SK-N-SH (cell line): ENCODE data around the gene ZNF892. TPM values are rescaled to one million over a fixed set of nuclear protein-coding genes. Genes with fewer than 3 reads are reported as not detected.
A peak's percentile ranks its signal among the peaks of the same experiment; 100 is the strongest.
"Not testable (repeated sequence)": the region's sequence is repeated elsewhere in the genome, so short reads cannot be mapped to it uniquely, and the experiment has no call there.

Source experiments
- CTCF ChIA-PET: fragments of 300-600, 350-600 bp; formaldehyde crosslinking; extraction: SDS; loops from one replicate; lab custom pipeline; 2021; lab: Yijun Ruan, JAX
- POLR2A ChIA-PET: fragments of 350-600 bp; sonication (Branson Sonifier 250); formaldehyde crosslinking; extraction: SDS; loops from one replicate; lab custom pipeline; 2020; ENCODE audit warnings: antibody characterized with exemption, inconsistent platforms; lab: Yijun Ruan, JAX
- DNase-seq: peaks from one replicate; pipeline ENCODE4 v3.0.0; 2012
- H2AFZ ChIP-seq: fragments of 200-600 bp; sonication (generic); 2 replicates; pipeline ENCODE4 v1.8.1; 2016; ENCODE audit warnings: antibody characterized with exemption, mild to moderate bottlenecking, low read depth
- H3F3A ChIP-seq: fragments of 200-600 bp; sonication (generic); replicated peaks from 2 replicates; pipeline ENCODE3; 2016; ENCODE audit warnings: antibody characterized with exemption, mild to moderate bottlenecking; ENCODE audit not compliant: insufficient read depth
- H3K27ac ChIP-seq, 2 experiments: fragments of 200-500 bp in 1 of 2; fragments of 200-600 bp in 1 of 2; sonication (Bioruptor generic) in 1 of 2; sonication (generic), shearing (Covaris generic) in 1 of 2; 2 replicates each; pipeline versions ENCODE4 v1.5.1 to v1.6.1; 2014 to 2016; ENCODE audit warnings: low read depth in 2 of 2, inconsistent platforms in 1 of 2, low read length in 1 of 2, mild to moderate bottlenecking in 1 of 2, mixed read lengths in 1 of 2
- H3K27me3 ChIP-seq: fragments of 200-600 bp; sonication (generic), shearing (Covaris generic); 2 replicates; pipeline ENCODE4 v1.6.1; 2016; ENCODE audit warnings: mixed run types; ENCODE audit not compliant: insufficient read depth
- H3K36me3 ChIP-seq, 2 experiments: fragments of 200-500 bp in 1 of 2; fragments of 200-600 bp in 1 of 2; sonication (Bioruptor generic) in 1 of 2; sonication (generic) in 1 of 2; replicated peaks in 1 of 2; 2 replicates each; pipeline versions ENCODE3 to v1.5.1; 2014 to 2016; ENCODE audit warnings: low read length in 1 of 2, mild to moderate bottlenecking in 1 of 2; ENCODE audit not compliant: insufficient read depth in 2 of 2, control insufficient read depth in 1 of 2
- H3K4me1 ChIP-seq, 2 experiments: fragments of 200-500 bp in 1 of 2; fragments of 200-600 bp in 1 of 2; sonication (Bioruptor generic) in 1 of 2; sonication (generic), shearing (Covaris generic) in 1 of 2; 2 replicates each; pipeline versions ENCODE4 v1.5.1 to v1.6.1; 2014 to 2016; ENCODE audit warnings: low read depth in 1 of 2, low read length in 1 of 2, mixed run types in 1 of 2; ENCODE audit not compliant: insufficient read depth in 2 of 2, control insufficient read depth in 1 of 2
- H3K4me2 ChIP-seq: fragments of 200-600 bp; sonication (generic), shearing (Covaris generic); 2 replicates; pipeline ENCODE4 v1.6.1; 2017; ENCODE audit warnings: mixed run types
- H3K4me3 ChIP-seq, 2 experiments: fragments of 200-500 bp in 1 of 2; fragments of 200-600 bp in 1 of 2; sonication (Bioruptor generic) in 1 of 2; sonication (generic), shearing (Covaris generic) in 1 of 2; 2 replicates each; pipeline versions ENCODE4 v1.5.1 to v1.8.1; 2014 to 2016; ENCODE audit warnings: low read depth in 2 of 2, inconsistent platforms in 1 of 2, low read length in 1 of 2, mild to moderate bottlenecking in 1 of 2, mixed read lengths in 1 of 2, moderate library complexity in 1 of 2
- H3K79me2 ChIP-seq: fragments of 200-600 bp; sonication (generic); 2 replicates; pipeline ENCODE4 v1.8.1; 2017; ENCODE audit warnings: mild to moderate bottlenecking; ENCODE audit not compliant: insufficient read depth
- H3K9ac ChIP-seq: fragments of 200-600 bp; sonication (generic); 2 replicates; pipeline ENCODE4 v1.6.1; 2017; ENCODE audit warnings: mixed run types
- H3K9me2 ChIP-seq: fragments of 200-600 bp; sonication (generic); 2 replicates; pipeline ENCODE4 v1.6.1; 2017; ENCODE audit warnings: mixed run types
- H3K9me3 ChIP-seq: fragments of 200-600 bp; sonication (generic); 2 replicates; pipeline ENCODE4 v1.6.1; 2017; ENCODE audit warnings: mixed run types, mild to moderate bottlenecking, moderate library complexity
- H4K20me1 ChIP-seq: fragments of 200-600 bp; sonication (generic); 2 replicates; pipeline ENCODE4 v1.6.1; 2017; ENCODE audit warnings: mild to moderate bottlenecking, mixed run types; ENCODE audit not compliant: insufficient read depth
- CTCF ChIP-seq: fragments of 200-600 bp; sonication (generic); IDR thresholded peaks from 2 replicates; pipeline ENCODE4 v1.6.1; 2017; ENCODE audit warnings: antibody characterized with exemption, mild to moderate bottlenecking, moderate library complexity
- EP300 ChIP-seq, 2 experiments: IDR thresholded peaks; 2 replicates each; pipeline versions ENCODE4 v1.4.0 to v1.6.1; 2012; ENCODE audit warnings: borderline replicate concordance in 1 of 2, low read depth in 1 of 2, low read length in 1 of 2
- EZH2phosphoT487 ChIP-seq: fragments of 200-600 bp; sonication (generic); IDR thresholded peaks from 2 replicates; pipeline ENCODE4 v1.6.1; 2017; ENCODE audit warnings: low read depth, mixed run types, mild to moderate bottlenecking, antibody characterized with exemption, moderate library complexity, borderline replicate concordance
- FOSL2 ChIP-seq: IDR thresholded peaks from 2 replicates; pipeline ENCODE4 v1.4.0; 2012; ENCODE audit warnings: low read depth, mild to moderate bottlenecking, moderate library complexity, borderline replicate concordance
- JUND ChIP-seq: IDR thresholded peaks from 2 replicates; pipeline ENCODE4 v1.4.0; 2012
- MEF2A ChIP-seq: IDR thresholded peaks from 2 replicates; pipeline ENCODE4 v1.4.0; 2012; ENCODE audit warnings: low read depth, borderline replicate concordance
- NRF1 ChIP-seq: IDR thresholded peaks from 2 replicates; pipeline ENCODE4 v1.6.1; 2012; ENCODE audit warnings: low read depth, mild to moderate bottlenecking, low read length
- RAD21 ChIP-seq: IDR thresholded peaks from 2 replicates; pipeline ENCODE4 v1.6.1; 2012; ENCODE audit warnings: mild to moderate bottlenecking, low read length
- RCOR1 ChIP-seq: fragments of 150-350 bp; IDR thresholded peaks from 2 replicates; pipeline ENCODE4 v1.6.1; 2017; ENCODE audit warnings: antibody characterized with exemption, low read length
- SMC3 ChIP-seq: IDR thresholded peaks from 2 replicates; pipeline ENCODE4 v1.6.1; 2012; ENCODE audit warnings: low read depth, low read length, improper control_type of control experiment
- TCF12 ChIP-seq: IDR thresholded peaks from 2 replicates; pipeline ENCODE4 v1.4.0; 2012
- USF2 ChIP-seq: fragments of 150-350 bp; IDR thresholded peaks from 2 replicates; pipeline ENCODE4 v1.6.1; 2017; ENCODE audit warnings: antibody characterized with exemption, low read length, low read depth, borderline replicate concordance
- WGBS: methylation state at CpG from one replicate; pipeline ENCODE4 v1.1.6; 2017; ENCODE audit warnings: low lambda C conversion rate; 5-methylcytosine and 5-hydroxymethylcytosine counted together
- polyA plus RNA-seq, 3 experiments: library from polyadenylated mRNA; depleted of rRNA; stranded (reverse); fragments of >200 nt; gene quantifications; 2 replicates each; pipeline ENCODE4 v1.2.3, GENCODE V29; 2012

The ZNF892 gene
- polyA plus RNA-seq, 1 of the 3 experiments (the other 2 are of a cell fraction): 1.4 TPM

- H3K4me3 ChIP-seq, DNase-seq, H3F3A ChIP-seq, POLR2A ChIA-PET, H3K36me3 ChIP-seq, H4K20me1 ChIP-seq, H3K79me2 ChIP-seq, H3K4me2 ChIP-seq, H3K9ac ChIP-seq, H3K27ac ChIP-seq, H3K27me3 ChIP-seq, H3K9me2 ChIP-seq, H2AFZ ChIP-seq, H3K4me1 ChIP-seq, H3K9me3 ChIP-seq: not testable (repeated sequence)
- TF ChIP-seq CTCF (peak; percentile 55), RAD21 (peak; percentile 57), SMC3 (peak; percentile 43)
- WGBS: 30% methylated on average over 14 of the region's 15 CpGs
- CTCF ChIA-PET: interaction anchor here (1.1 kb wide), 1 partner anchor 120 kb away, joined by 3 read pairs; no protein-coding TSS in a partner anchor
Observed at GRCh38 chr2:95192956-95193355, 14.4 kb upstream of the ZNF892 start.

GRCh38 chr2:95203911-95204310 lies 3.4 kb upstream of the ZNF892 start:
- 45% methylated on average over 4 of the region's 4 CpGs for WGBS
- Histone ChIP-seq H3K9me2 (no peaks in the 10 kb centered on the region), H2AFZ (no peak overlapping the region), H3K4me1 (no peaks in the 10 kb centered on the region; a peak in 1 of 4 replicates), H3K36me3 (peaks cover 2 to 3% of the 10 kb centered on the region in 2 experiments), H3K4me3 (no peak overlapping the region), H3K27me3 (no peaks in the 10 kb centered on the region; the same call in 1 of the 2 replicates), H3F3A (peaks cover 7% of the 10 kb centered on the region), H3K4me2 (no peak overlapping the region), H3K9me3 (no peaks in the 10 kb centered on the region), H3K9ac (no peak overlapping the region), H3K79me2 (no peaks in the 10 kb centered on the region), H3K27ac (no peak overlapping the region), H4K20me1 (no peaks in the 10 kb centered on the region)
- CTCF ChIA-PET: interaction anchor here (0.9 to 1.0 kb wide), 2 partner anchors 27 to 141 kb away, joined by 3 read pairs; no protein-coding TSS in a partner anchor
- no peak for DNase-seq
- no peak for TF ChIP-seq NRF1
- no peak for TF ChIP-seq JUND
- TF ChIP-seq MEF2A: no peak
- TF ChIP-seq TCF12: no peak
- TF ChIP-seq EP300 (IDR thresholded peaks at IDR 0.05; ENCODE audit: borderline replicate concordance in 1 of 2, low read depth in 1 of 2, low read length in 1 of 2): no peak
- no peak for TF ChIP-seq USF2
- no peak for TF ChIP-seq RCOR1
- no peak for TF ChIP-seq EZH2phosphoT487
- no peak for TF ChIP-seq FOSL2
- POLR2A ChIA-PET: no interaction called here
